Retinal pigment epithelial cell (primary cell): ENCODE measurements around the gene ISYNA1.

Experiments used
- DNase-seq: peaks from one replicate; pipeline ENCODE4 v3.0.0-alpha.2; 2010; ENCODE audit warnings: low read depth
- H3K4me3 ChIP-seq: 2 replicates; pipeline ENCODE4 v1.5.1; 2011; ENCODE audit warnings: mild to moderate bottlenecking, low read length, control low read depth, moderate library complexity
- TF ChIP-seq, protein P1 (sequence below): conservative IDR thresholded peaks from 2 replicates; pipeline ENCODE4 v1.5.1; 2011; ENCODE audit warnings: low read depth, low read length, control low read depth, inconsistent platforms

The ISYNA1 gene

DNA sequence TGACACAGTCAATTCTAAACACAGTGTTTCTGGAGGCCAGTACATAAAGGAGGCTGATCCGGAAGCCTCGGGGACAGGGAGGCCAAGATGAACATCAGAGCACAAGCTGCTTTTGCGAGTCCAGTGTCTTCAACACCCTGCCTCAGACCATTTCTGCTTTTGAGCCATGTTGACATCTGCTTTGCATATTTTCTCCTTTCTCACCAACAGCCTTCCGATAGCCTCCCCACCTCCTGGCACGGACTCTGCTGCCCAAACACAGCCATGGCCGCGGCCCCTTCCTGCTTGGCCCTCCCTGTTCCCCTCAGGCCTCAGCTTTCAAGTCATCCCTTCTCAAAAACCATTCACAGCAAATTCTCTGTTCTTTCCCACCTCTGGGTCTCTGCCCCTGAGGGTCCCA is 44.1 kb downstream of the ISYNA1 start:
- DNase-seq = no peak
- H3K4me3 ChIP-seq = no peak overlapping the region

DNA sequence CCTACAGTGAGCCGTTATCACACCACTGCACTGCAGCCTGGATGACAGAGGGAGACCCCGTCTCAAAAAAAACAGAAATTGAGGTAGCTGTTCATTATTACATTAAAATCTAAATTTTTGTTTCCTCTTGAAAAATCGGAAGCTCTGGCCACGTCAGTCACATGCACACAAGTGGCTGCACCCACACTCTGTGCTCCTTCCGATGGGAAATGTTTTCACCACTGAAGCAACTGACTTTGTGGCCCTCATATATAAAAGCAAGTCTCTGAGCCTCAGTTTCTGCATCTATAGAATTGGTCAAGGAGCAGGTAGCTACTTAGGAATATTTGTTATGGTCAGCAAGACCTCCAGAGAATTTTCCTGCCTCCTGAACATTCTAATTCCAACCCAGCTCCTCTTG is 45.0 kb downstream of the ISYNA1 start:
- TF ChIP-seq, protein P1, sequence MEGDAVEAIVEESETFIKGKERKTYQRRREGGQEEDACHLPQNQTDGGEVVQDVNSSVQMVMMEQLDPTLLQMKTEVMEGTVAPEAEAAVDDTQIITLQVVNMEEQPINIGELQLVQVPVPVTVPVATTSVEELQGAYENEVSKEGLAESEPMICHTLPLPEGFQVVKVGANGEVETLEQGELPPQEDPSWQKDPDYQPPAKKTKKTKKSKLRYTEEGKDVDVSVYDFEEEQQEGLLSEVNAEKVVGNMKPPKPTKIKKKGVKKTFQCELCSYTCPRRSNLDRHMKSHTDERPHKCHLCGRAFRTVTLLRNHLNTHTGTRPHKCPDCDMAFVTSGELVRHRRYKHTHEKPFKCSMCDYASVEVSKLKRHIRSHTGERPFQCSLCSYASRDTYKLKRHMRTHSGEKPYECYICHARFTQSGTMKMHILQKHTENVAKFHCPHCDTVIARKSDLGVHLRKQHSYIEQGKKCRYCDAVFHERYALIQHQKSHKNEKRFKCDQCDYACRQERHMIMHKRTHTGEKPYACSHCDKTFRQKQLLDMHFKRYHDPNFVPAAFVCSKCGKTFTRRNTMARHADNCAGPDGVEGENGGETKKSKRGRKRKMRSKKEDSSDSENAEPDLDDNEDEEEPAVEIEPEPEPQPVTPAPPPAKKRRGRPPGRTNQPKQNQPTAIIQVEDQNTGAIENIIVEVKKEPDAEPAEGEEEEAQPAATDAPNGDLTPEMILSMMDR = no peak
- DNase-seq = no peak
- no peak overlapping the region for H3K4me3 ChIP-seq

More for the DNA sequence above, 44.1 kb downstream of the ISYNA1 start:
- TF ChIP-seq, protein P1 = no peak

DNA sequence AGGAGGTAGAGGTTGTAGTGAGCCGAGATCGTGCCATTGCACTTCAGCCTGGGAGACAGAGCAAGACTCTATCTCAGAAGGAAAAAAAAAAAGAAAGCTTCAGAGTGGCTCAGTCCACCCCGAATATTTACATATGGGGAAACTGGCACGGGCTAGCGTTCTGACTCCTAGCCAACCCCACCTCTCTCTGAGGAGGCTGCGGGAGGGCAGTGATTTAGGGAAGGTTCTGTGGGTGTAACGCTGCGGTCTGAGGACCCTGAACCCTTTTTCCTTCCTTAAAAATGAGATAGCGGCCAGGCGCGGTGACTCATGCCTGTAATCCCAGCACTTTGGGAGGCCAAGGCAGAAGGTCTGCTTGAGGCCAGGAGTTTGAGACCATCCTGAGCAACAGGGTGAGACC is 45.5 kb downstream of the ISYNA1 start:
- no peak for DNase-seq
- TF ChIP-seq, protein P1 = no peak
- no peak overlapping the region for H3K4me3 ChIP-seq

DNA sequence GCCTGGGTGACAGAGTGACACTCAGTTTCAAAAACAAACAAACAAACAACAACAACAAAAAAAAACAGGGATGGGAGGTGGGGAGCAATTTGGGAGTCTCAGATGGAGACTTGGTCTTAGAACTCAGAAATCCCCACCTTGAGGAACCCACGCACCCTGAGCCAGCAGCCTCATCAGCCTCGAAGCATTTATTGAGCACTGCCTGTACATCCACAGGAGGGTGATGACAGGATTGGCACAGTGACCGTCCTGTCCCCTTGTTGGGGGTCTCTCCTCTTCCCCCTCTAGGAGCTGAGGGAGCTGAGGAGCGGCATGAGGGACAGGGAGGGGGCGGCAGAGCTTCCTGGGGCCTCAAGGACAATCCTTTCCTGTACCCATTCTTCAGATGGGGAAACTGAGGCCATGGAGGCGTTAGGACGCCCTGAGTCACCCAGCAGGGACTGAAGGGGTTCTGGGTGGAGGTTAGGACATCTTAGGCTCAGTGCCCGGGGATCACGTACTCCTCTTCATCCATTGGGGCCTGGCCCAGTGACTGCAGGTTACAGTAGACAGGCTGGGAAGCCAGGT is 46.3 kb downstream of the ISYNA1 start:
- no peak overlapping the region for H3K4me3 ChIP-seq
- TF ChIP-seq, protein P1 = no peak
- DNase-seq = no peak

DNA sequence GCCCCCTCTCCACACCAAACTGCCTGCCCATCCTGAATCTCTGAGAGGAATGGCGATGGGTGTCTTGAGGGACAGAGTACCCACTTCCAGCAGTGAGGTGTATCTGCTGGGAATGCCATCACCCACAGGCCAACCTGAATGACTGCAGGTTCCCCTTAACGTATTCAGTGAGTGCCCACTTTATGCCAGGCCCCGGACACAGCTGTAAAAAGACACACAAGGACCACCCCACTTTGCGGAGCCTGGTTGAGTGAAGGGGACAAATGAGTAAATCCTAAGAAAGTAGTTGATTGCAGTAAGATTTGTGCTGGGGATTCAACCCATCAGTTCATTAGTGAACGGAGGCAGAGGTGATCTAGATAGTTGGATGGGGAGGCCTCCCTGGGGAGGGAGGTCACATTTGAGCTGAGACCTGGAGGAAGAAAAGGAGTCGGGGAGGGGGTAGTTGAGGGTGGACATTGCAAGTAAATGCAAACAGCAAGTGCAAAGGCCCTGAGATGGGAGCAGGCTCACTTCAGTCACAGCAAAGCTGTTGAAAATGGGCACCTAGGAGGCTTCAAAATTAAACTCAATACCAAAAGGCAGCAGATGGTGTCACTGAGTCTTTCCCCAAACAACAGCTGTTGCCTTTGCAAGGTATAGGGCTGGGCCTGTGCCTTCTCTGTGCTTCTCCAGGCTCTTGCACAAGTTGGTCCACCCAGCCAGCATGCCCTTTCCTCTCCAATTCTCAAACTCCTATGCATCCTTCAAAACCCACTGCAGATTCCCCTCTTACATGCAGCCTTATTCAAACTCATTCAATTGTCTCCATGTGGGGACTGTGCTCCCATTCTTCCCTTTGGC is 47.6 kb downstream of the ISYNA1 start:
- TF ChIP-seq, protein P1 = no peak
- no peak for DNase-seq
- H3K4me3 ChIP-seq = no peak overlapping the region

DNA sequence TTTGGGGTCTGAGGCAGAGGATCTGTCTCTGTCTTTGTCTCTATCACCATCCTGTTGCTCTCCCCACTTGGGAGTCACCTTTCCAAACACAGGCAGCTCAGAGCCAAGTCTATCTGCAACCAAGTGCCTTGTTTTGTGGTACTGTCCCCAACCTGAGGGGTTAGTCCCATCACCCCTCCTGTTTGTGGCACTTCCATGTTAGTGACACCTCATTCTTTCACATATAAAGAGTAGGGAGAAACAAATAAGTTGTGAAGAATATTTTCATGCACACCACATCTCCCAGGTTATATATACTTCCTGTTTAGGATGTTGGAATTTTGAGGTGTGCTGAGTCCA is 48.2 kb downstream of the ISYNA1 start:
- no peak for DNase-seq
- TF ChIP-seq, protein P1 = no peak
- H3K4me3 ChIP-seq = peak overlapping the region; percentile 88
